EL (cell line): Measurements from ENCODE around the gene NLRP13.

Source experiments
- DNase-seq: peaks from one replicate; pipeline ENCODE4 v3.0.0-alpha.2; 2016

Gene NLRP13

DNA sequence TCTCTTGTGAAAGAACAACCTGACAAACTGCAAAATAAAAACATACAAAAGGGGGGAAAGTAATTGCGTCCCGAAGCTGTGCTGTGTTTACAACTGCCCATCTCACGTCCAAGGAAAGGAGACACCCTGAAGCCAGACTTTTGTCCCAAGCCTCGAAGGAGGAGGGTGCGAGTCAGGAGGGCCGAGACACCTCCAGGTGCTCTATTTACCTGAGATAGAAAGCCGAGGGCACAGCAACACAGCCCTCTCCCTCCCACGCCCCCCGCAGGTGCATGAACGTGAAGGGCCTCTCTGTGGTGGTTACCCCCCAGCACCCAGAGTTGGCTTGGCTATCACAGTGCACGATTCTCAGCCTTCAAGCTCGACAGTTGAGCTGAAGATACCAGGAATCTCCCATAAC is 33.2 kb downstream of the NLRP13 start:
- DNase-seq, result no peak

DNA sequence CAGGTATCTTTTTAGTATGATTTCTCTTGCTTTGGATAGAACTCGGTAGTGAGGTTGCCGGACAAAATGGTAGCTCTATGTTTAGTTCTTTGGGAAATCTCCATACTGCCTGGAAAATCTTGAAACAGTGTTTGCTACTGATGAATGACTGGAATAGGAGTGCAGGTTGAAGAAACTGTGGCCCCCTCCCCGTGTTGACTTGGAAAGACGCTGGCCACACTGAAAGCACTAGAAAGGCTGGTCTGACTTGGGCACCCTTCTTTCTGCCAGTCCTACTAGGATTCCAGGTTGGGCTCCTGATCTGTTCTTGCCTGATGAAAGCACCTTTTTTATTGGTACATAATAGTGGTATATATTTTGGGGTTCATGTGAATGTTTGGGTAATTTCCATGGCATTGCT is 49.5 kb downstream of the NLRP13 start:
- no peak for DNase-seq

DNA sequence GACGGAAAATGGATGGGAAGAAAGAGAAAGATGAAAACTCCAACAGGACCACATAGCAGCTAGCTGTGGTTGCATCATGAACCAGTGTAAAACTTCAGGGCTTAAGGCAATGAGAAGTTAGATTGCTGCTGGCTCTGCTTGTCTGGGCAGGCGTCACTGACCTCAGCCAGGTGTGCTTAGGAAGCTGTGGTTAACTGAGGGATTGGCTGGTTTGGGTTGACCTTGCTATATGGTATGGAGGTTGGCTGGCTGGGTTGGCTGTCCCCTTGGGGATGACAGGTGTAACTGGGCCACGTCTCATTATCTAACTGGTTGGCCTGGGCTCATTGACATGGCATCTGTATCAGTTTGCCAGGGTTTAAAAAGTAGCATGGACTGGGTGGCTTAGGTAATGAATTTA is 54.9 kb downstream of the NLRP13 start:
- no peak for DNase-seq

DNA sequence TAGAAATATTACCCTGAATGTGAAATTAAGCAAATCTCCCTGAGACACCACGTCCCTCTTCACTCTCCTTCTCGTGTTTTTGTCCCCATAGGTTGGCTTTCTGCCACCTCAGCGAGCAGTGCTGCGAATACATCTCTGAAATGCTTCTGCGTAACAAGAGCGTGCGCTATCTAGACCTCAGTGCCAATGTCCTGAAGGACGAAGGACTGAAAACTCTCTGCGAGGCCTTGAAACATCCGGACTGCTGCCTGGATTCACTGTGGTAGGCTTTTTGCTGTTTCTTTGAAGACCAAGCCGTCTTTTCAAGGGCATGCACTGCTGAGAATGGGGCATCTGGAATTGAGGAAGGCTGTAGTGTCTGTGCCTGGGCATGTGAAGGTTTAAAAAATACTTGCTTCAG is 61.4 kb downstream of the NLRP13 start:
- no peak for DNase-seq

DNA sequence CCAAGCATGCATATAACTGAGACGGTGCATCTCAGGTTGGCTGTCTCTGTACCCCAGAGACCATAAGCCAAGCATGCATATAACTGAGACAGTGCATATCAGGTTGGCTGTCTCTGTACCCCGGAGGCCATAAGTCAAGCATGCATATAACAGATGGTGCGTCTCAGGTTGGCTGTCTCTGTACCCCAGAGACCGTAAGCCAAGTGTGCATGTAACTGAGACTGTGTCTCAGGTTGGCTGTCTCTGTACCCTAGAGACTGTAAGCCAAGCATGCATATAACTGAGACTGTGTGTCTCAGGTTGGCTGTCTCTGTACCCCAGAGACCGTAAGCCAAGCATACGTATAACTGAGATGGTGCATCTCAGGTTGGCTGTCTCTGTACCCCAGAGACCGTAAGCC is 65.0 kb downstream of the NLRP13 start:
- no peak for DNase-seq

DNA sequence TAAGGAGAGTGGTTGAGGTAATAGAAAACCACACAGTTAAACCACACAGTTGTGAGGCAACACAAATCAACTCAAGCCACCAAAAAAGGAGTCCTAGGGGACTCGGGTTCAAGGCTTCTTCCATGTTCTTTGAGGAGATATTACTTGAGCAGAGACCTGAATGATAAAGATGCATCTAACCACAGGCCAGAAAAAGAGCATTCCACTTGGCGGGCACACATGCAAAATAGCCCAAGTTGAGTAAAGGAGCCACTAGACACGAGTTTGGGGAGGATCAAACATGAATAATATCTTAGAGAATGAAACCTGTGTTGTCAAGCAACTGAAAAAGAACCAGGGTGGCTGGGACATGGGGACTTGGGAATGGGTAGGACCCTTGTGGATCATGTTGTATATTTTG is 65.6 kb downstream of the NLRP13 start:
- DNase-seq, result no peak

DNA sequence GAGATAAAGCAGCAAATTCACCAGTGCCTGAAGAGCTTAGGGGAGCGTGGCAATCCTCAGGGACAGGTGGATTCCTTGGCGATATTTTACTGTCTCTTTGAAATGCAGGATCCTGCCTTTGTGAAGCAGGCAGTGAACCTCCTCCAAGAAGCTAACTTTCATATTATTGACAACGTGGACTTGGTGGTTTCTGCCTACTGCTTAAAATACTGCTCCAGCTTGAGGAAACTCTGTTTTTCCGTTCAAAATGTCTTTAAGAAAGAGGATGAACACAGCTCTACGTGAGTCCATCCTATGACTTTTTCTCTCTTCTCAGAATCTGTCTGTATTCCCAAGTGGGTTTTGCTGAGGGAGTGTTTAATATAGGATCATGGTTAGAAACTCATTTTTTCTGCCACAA is 73.2 kb downstream of the NLRP13 start:
- no peak for DNase-seq

DNA sequence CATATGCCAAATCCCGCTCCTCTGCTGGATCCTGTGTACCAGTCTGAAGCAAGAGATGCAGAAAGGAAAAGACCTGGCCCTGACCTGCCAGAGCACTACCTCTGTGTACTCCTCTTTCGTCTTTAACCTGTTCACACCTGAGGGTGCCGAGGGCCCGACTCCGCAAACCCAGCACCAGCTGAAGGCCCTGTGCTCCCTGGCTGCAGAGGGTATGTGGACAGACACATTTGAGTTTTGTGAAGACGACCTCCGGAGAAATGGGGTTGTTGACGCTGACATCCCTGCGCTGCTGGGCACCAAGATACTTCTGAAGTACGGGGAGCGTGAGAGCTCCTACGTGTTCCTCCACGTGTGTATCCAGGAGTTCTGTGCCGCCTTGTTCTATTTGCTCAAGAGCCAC is 73.7 kb downstream of the NLRP13 start:
- DNase-seq, result no peak

DNA sequence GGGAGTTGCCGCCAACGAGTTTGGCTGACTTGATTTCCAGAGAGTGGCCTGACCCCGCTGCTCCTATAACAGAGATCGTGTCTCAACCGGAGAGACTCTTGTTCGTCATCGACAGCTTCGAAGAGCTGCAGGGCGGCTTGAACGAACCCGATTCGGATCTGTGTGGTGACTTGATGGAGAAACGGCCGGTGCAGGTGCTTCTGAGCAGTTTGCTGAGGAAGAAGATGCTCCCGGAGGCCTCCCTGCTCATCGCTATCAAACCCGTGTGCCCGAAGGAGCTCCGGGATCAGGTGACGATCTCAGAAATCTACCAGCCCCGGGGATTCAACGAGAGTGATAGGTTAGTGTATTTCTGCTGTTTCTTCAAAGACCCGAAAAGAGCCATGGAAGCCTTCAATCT is 74.2 kb downstream of the NLRP13 start:
- DNase-seq, result no peak

DNA sequence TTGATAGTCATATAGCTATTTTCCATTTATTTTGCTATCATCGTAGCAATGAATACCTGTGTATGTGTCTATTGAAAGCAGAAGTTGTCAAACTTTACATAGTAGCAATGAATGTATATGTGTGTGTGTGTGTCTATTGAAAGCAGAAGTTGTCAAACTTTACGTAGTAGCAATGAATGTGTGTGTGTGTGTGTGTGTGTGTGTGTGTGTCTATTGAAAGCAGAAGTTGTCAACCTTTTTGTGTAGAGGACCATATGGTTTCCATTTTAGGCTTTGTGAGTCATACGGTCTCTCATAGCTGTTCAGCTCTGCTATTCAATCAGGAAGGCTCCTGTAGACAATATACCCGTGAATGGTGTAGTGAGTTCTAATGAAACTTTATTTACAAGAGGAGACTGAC is 75.0 kb downstream of the NLRP13 start:
- DNase-seq, result no peak

DNA sequence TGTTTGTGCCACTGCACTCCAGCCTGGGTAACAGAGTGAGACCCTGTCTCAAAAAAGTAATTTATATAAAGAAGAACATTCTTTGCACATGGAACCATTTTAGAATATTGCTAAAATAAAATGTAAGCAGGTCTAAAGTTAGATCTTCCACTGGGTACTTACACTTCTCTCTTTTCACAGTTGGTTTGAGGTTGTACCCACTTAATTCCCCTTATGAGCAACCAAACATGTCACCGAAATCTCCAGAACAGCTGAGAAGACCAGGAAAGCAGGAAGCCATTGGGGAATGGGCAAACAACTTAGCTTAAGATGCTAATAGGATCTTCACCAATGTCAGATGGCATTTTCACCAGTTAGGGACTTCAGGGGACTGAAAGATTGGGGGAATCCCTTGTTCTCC is 77.0 kb downstream of the NLRP13 start:
- DNase-seq, result no peak
